Measurements from ENCODE around the gene TFRC. TPM values are rescaled to one million over a fixed set of nuclear protein-coding genes. Genes with fewer than 3 reads are reported as not detected.
"Not testable (repeated sequence)": the region's sequence is repeated elsewhere in the genome, so short reads cannot be mapped to it uniquely, and the experiment has no call there.

Gene TFRC
- total RNA-seq, 3 donors from 2014 or later, result 119 to 225 (median 167) TPM

GRCh38 chr3:196042673-196043072 is 39.2 kb downstream of the TFRC start:
- intact Hi-C loops (cut with DNase I, micrococcal nuclease), result no loop called here
- ATAC-seq (no peak), DNase-seq (no peak)
- H3K9me3 ChIP-seq, result no peaks in the 10 kb centered on the region
- no peak overlapping the region for H3K4me3 ChIP-seq
- no peaks in the 10 kb centered on the region for H3K36me3 ChIP-seq (ENCODE audit: low read depth)
- H3K4me1 ChIP-seq (ENCODE audit: low read depth), result no peaks in the 10 kb centered on the region
- no peak for TF ChIP-seq CTCF (IDR thresholded peaks at IDR 0.05)

DNA sequence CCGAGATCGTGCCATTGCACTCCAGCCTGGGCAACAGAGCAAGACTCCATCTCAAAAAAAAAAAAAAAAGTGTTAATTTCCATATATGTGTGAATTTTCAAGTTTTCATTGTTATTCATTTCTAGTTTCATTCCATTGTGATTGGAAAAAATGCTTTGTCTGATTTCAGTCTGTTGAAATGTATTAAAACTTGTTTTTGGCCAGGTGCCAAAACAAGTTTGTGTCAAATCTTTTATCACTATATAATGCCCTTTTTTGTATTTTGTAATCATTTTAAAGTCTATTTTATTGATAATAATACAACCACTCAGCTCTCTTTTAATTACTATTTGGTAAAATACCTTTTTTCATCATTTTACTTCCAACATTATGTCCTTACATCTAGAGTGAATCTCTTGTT is 42.5 kb downstream of the TFRC start:
- intact Hi-C loops (cut with DNase I, micrococcal nuclease), result no loop called here
- Histone ChIP-seq H3K9me3 (no peaks in the 10 kb centered on the region), H3K4me1 (ENCODE audit: low read depth) (no peaks in the 10 kb centered on the region), H3K4me3 (no peak overlapping the region), H3K36me3 (ENCODE audit: low read depth) (no peaks in the 10 kb centered on the region)
- DNase-seq (no peak), ATAC-seq (no peak)
- no peak for TF ChIP-seq CTCF (IDR thresholded peaks at IDR 0.05)

DNA sequence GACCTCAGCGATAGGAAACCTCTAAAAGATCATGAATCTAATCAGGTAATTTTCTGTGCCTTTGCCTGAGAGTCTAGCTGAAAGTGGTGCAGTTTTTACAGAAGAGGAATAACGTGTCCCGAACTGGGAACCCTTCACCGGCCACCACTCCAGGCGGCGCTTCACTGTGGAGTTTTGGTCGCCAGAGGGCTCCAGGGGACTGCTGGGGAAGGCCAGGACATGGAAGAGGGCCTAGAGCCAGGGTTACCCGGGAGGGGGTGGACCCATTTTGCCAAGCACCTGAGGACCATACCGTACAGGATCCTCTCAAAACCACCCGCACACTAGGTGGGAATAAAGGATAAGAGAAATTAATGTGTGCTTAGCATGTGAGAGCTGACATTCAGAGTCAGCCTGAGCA is 55.8 kb downstream of the TFRC start:
- H3K36me3 ChIP-seq (ENCODE audit: low read depth); H3K4me3 ChIP-seq; intact Hi-C loops (cut with DNase I, micrococcal nuclease); H3K9me3 ChIP-seq; H3K4me1 ChIP-seq (ENCODE audit: low read depth): not testable (repeated sequence)
- TF ChIP-seq CTCF (IDR thresholded peaks at IDR 0.05), result peak; percentile 29
- ATAC-seq (peak; percentile 84), DNase-seq (peak in 2 of 3 donors; percentile 61 to 72)

DNA sequence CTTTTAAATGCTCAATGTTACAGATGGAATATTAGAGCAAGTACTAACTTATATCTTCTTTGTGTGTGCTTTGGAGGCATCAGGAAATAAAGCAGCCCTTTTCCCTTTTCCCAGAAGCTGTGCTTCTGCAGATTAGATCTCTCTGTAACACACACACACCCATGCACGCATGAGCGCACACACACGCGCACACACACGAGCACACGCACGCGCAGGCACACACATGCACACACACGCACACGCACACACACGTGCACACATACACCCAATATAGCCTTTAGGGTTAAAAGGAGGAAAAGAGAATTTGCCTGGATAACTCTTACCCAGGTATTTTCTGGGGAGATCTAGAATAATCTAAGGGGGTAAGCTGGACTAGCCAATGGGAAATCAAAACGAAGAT is 56.9 kb downstream of the TFRC start:
- ATAC-seq, result no peak

DNA sequence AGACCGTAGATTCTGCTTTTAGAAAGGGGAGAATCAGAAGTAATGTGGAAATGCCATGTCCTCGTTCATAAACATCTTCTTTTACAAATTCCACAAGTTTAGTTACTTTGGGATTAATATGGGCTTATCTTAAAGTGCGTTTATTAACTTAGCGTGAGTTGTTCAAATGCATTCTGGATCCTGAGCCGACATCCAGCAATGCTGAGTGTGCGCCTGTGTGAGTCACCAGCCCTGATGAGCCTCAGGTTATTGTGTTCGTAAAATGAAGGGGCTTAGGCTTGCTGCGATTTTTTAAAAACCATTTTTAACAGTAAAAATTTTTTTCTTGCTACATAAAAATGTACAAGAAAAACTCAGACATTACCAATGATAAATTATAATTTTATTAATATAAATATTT is 57.9 kb downstream of the TFRC start:
- Histone ChIP-seq H3K4me1 (ENCODE audit: low read depth) (no peaks in the 10 kb centered on the region), H3K36me3 (ENCODE audit: low read depth) (no peaks in the 10 kb centered on the region), H3K4me3 (no peak overlapping the region), H3K9me3 (no peaks in the 10 kb centered on the region)
- ATAC-seq (no peak), DNase-seq (no peak)
- no peak for TF ChIP-seq CTCF (IDR thresholded peaks at IDR 0.05)
- intact Hi-C loops (cut with DNase I, micrococcal nuclease), result no loop called here

More for the DNA sequence above, 56.9 kb downstream of the TFRC start:
- no peak overlapping the region for H3K4me3 ChIP-seq
- no peaks in the 10 kb centered on the region for H3K9me3 ChIP-seq
- no peaks in the 10 kb centered on the region for H3K36me3 ChIP-seq (ENCODE audit: low read depth)
- H3K4me1 ChIP-seq (ENCODE audit: low read depth), result no peaks in the 10 kb centered on the region
- TF ChIP-seq CTCF (IDR thresholded peaks at IDR 0.05), result no peak
- DNase-seq, result no peak
- intact Hi-C loops (cut with DNase I, micrococcal nuclease), result no loop called here

GRCh38 chr3:196022499-196022878 is 59.4 kb downstream of the TFRC start:
- intact Hi-C loops (cut with DNase I, micrococcal nuclease); ATAC-seq: not testable (repeated sequence)

More at GRCh38 chr3:196022499-196022878, 59.4 kb downstream of the TFRC start:
- not testable (repeated sequence) for H3K4me3 ChIP-seq; DNase-seq; H3K9me3 ChIP-seq; H3K4me1 ChIP-seq (ENCODE audit: low read depth); H3K36me3 ChIP-seq (ENCODE audit: low read depth)

Measured in mucosa of descending colon (tissue), 3 donors.